GM21576 (cell line): Measurements from ENCODE around the gene PLPPR1.
A peak's percentile ranks its signal among the peaks of the same experiment; 100 is the strongest.
"Not testable (repeated sequence)": the region's sequence is repeated elsewhere in the genome, so short reads cannot be mapped to it uniquely, and the experiment has no call there.

Source experiments
- ATAC-seq: cut with Tn5 transposase; IDR thresholded peaks from one replicate; pipeline ENCODE4 v1.9.1; 2021; ENCODE audit warnings: mild to moderate bottlenecking, moderate library complexity; ENCODE audit not compliant: unreplicated experiment

The PLPPR1 gene

DNA sequence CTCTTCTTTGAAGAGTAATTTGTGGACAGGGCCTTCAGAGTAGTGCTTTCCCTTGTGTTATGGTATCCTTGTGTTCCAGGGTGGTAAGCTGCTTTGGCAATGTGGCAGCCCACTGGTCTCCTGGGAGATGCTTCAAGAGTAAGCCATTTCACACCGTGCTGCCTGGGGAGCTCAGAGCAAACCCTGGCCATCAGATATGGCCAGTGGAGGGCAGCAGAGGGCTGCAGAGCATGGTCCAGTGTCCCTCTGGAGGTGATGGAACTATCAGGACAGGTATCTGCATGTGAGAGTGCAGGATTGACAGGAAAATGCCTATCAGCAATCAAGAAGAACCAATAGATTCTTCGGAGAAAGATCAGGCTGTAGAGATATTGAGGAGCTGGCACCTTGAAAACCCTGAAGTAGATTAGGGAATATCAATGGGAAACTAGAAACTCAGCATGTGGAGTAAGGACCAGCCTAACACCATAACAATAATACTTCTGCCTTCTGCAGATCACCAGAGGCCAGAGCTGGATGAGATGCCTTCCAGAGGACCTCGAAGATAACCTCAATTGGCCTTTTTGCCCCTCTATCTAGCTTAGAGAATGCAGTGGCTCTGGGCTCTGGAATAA, 90.8 kb downstream of the PLPPR1 start:
- ATAC-seq: peak; percentile 87

DNA sequence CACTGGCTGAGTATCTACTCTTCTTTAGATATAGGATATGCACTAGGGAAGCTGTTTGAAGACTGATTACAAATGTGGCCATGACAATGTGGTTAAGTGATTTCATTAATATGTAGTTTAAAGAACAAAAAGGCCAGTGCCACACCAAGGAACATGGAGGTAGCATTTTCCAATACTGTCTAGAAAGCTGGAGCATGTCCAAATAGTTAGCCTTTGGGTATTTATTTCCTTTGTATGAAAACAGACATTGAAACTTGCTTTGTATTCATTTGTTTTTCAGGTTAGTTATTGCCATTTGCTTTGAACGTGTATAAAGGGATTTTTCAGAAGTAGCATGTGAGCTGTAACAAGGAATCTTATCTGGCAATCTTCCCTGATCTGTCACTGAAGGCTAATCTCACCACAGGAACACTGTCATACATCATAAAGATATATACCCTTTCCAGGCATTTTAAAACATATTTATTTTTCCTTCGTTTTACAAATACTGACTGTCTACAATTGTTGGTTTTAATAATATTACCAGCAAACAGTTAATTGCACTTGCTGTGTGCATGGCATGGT, 93.4 kb downstream of the PLPPR1 start:
- no peak for ATAC-seq

DNA sequence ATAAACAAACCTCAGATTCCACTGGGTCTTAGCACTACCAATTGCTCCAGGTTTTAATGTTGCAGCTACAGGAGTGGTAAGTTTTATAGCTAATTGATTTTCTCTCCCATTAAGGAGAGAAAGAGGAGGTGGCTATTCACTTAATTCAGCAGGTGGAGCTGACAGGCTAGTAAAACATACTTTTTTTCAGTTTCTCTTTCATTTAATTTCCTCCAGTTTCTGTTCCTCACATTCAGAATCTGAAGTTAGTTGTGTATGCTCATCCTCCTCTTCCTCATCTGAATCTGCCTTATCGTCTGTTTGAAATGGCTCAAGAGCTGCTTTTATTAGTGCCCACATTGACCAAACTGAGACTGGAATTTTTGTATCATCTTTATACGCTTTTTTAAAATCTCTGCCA, 98.0 kb downstream of the PLPPR1 start:
- peak; percentile 71 for ATAC-seq

DNA sequence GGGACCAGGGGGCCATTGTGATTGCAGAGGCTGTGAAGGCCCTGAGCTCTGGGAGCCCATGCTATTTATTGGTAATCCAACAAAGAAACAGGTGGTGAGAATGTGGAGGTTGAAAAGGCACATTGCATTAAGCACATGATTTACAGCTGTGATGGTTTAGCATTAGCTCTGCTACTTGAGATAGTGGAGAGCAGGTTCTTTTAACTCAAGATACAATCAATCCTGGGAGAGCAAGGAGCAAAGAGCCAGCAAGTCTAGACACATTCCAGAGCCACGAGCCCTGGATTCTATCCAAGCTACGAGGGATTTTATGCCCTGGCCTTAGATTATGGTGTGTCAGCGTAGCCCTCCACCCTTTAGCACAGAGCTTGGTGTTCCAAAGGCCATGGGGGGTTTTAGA, 98.8 kb downstream of the PLPPR1 start:
- ATAC-seq: not testable (repeated sequence)

DNA sequence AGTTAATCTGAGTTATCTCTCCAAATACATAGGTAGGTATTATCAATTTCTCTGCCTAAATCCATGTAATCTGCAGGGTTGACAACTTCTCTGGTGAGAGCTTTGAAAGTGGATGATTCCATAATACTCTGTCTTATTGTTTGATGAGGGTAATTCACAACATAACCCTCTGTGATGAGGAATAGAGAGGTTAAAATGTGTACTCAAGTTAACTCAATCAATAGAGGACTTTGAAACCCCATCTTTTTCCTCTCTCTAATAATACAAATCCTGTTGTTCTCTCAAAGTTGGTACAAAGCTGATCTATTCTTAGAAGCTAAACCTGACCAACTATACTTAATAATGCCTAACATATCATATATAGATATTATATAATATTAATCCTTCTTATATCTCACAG, 100.1 kb downstream of the PLPPR1 start:
- no peak for ATAC-seq

DNA sequence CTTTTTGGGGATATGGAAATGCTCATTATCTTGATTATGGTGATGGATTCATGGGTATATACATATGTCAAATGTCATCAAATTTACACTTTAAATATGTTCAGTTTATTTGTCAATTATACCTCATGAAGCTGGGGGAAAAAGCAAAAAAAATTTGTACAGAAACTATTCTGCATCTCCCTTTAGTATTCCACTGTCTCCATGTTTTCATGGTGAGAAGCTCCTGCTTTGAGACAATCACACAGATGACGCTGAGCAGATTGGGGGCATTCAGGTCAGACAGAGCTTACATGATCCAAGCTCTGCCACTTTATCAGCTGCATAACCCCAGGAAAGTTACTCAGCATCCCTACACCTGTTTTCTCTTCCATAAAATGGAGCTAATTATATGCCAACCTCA, 101.5 kb downstream of the PLPPR1 start:
- ATAC-seq: no peak

DNA sequence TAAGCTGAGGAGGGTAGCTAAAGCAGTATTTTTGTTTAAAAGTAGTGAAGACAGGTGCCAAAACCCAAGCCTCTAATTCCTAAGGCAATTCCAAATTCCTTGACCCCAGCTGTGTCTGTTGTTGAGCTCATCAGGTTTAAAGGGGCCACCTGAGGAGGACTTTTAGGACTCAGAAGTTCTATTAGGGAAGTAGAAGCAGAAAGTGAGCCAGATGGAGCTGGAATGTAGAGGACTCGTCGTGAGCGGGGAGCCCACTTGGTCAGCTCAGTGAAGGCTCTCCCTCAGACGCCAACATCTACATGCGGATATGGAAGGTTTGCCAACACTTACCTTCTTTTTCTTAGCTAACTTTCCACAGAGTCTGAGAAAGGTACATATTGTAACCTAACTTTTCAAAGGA, 102.8 kb downstream of the PLPPR1 start:
- ATAC-seq: no peak

DNA sequence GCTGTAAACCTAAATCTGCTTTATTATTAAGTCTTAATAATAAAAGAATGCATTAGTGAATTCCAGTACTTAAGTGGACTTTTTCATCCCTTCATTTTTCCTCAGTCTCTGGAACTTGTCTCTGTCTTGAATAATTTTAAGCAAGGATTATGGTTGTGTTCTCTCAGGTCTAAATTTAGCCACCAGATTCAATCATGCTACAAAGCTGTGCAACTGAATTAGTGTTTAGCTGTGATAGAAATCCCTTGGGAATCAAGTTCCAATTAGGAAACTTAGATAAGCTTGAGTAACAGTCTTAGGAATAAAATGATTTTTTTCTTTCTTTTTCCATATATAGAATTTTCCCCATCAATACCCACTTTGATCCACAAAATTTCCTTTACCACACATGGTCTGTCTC, 104.3 kb downstream of the PLPPR1 start:
- no peak for ATAC-seq

DNA sequence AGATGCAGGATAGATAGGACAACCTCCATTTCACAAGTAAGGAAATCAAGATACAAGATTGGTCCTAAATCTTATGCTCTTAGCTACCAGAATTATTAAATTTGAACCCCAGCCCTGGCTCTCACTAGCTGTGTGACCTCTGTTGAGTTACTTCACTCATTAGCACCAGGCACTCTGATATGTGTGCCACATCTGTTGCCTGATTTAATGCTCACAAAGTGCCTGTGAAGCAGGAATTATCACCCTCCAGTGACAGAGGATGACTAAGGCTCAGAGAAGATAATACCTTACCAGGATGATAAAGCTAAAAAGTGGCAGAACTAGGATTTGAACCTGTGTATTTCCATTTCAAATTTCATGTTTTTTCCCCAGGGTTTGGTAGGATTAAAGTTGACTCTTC, 110.0 kb downstream of the PLPPR1 start:
- ATAC-seq: no peak

DNA sequence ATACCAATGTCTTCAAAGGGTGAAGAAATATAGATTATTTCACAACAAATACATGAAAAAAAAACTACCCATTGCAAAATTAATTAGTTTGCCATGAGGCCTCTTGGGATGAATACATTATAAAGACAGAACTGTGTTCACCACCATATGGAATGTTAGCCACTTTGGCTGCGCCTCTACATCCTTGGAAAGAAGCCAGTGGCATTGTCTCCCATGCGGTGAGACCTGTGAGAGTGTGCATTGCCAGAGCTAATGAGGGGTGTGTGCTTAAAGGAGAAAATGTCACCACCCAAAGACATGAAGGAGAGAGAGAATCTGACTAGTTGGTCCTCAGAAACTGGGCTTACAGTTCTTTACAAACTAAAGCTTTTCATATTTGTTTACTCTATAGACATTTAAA, 110.6 kb downstream of the PLPPR1 start:
- ATAC-seq: no peak

DNA sequence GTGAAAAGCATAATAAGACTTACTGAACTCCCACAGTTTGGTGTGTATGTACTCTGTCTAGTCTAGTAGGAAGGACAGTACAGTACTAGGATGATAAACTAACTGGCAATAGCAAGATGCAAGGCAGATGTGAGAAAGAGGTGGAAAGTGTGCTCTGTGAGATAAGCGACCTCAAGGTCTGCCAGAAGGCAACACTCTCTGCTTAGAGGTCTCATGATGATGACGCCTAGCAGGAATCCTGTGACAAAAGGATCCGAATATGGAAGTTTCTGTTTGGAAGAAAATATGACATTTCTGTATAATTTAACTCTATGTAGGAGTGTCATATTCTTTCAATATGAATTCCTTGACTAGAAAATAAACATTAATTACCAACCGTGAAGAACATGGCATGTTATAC, 112.2 kb downstream of the PLPPR1 start:
- no peak for ATAC-seq

DNA sequence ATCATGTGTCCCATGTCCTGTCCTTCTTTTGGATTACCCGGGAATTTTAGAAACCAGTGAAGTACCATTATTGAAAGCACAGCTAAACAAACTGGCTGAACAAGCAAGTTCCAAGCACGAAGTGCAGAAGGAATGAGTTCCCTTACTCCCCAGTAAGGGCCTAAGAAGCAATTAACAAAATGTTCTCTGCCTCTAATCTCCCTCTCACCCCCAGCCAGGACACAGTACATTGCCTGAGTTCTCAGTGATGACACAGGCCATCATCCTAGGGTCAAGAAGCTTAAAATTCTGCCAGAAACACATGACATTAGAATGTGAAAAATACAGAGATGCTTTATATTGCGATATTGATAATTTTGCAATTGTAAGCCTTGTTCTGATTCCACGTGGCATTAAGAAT, 118.0 kb downstream of the PLPPR1 start:
- ATAC-seq: no peak

DNA sequence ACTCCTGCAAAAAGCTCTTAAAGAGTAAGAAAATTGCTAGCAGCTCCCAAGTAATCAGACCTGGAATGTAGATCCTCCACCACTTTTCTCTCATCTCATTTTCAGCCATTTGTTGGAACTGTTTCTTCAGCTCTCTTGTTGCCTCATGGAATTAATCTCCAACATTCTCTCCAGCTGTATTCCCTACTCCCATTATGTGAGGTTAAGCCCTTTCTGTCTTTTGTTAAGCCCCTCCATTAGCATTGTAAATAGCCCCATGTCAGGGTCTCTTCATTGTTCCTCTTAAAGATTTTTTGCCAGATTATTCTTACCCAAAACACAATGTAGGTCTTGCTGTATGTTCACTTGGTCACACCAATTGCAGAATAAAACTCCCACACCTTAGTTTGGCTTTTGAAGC, 119.8 kb downstream of the PLPPR1 start:
- no peak for ATAC-seq

DNA sequence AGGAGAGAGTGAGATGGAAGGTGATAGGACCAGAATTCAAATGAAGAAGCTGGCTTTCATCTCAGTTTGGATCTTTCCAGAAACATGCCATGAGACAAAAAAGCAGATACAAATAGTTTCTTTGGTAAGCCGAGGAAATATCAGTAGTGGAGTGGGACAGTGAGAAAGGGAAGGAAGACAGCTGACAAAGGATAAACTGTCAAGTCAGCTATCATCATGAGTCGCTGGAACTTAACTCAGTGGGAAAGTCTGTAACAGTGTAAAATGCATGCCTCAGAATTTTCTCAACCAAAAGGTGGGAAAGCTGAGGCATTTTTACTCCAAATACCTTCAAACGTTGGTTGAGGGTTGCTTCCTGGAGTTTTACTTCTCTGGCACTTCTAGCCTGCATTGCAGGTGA, 129.8 kb downstream of the PLPPR1 start:
- no peak for ATAC-seq

DNA sequence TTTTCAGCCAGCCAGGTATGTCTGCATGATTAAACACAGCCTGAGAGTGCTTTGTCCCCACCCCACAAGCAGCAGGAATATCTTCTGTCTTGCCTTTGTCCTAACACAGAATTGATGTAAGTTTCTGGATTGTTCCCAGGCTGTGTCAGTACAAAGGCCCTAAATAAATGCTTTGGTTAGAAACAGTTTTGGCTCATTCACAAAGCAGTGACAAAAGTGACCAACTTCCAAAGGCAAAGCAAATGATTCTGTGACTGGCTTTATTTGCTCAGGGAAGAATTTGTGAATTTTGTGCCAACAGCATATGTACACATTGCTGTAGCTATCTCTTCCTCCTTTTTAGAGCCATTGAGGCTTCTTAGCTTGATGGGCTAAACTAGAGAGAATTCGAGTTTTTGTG, 133.7 kb downstream of the PLPPR1 start:
- no peak for ATAC-seq

DNA sequence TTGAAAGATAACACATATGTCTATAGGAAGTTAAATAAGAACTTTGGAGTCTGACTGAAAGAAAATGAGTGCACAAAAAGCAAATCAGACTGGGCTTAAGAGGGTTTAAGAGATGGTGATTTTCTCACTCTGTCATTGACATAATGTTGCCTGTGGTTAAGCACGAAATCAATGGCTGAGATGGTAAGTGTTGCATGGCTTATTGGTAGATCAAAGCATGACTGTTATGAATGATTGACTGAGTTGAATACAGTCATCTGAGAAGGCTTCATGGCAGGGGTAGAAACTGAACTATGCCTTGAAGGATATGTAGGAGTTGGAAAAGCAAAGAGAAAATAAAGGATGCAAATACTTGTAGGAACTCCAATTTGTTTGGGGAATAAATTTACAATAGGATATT, 136.6 kb downstream of the PLPPR1 start:
- ATAC-seq: no peak

DNA sequence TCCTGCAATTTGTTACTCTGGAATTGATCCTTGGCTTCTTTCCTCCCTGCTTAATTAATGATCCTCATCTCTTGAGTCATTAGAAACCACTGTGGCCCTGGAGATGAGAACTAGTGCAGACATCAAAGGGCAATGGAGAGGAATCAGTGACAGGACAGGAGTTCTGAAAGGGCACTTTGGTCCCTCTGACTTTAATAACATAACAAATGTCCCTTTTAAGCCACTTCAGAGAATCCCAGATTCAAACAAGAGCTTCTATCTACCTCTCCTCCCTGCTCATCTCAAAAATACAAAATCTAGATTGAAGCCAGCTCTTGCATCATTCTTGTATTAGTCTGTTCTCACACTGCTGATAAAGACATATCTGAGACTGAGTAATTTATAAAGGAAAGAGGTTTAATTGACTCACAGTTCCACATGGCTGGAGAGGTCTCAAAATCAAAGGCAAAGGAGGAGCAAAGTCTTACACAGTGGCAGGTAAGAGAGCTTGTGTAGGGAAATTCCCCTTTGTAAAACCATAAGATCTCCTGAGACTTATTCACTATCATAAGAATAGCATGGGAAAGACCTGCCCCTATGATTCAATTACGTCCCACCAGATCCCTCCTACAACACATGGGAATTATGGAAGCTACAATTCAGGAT, 139.1 kb downstream of the PLPPR1 start:
- no peak for ATAC-seq

DNA sequence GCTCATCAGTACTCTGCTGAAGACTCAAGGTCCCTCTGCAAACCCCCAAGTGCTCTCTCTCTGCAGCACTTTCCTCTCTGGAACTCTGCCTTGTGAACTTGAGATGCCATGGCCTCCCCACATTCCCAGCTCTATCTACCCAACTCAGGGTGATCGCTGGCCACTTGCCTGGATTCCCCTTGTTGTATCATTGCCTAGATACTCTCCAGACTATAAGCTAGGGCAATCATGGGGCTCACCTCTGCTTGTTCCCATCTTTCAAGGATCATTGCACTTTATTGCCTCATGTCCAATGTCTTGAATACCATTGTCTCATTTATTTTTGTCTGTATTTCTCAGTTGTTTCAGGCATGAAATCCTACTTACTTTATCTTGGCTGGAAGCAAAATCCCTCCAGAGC, 144.1 kb downstream of the PLPPR1 start:
- no peak for ATAC-seq

DNA sequence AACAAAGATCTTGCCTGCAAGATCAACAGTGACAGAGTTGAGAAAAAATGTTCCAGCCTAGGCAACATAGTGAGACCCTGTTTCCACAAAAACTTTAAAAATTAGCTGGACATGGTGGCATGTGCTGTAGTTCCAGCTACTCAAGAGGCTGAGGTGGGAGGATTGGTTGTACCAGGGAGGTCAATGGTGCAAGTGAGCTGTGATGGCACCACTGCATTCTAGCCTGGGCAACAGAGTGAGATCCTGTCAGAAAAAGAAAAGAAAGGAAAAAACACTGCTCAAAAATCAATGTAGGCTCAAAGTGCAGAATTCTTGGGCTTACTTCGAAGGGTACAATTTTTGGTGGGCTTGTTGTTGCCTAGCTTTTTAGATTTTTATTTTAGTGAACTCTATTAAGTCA, 145.4 kb downstream of the PLPPR1 start:
- no peak for ATAC-seq

DNA sequence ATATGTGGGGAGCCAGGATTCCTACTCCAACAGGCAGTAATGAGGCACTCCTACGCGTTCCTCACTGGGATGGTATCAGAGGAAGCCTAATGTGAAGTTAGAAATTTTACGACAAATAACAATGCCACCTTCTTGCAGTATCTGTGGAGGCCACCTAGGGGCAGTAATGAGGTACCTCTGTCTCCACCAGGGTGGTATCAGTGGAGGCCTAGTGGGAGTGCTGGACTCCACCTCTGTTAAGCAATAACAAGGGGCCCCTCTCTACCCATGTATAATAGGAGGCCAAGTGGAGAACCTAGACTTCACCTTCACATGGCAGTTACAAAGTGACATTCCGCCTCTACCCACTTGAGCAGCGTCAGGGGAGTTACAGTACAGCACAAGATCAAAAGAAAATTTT, 147.9 kb downstream of the PLPPR1 start:
- peak; percentile 55 for ATAC-seq

DNA sequence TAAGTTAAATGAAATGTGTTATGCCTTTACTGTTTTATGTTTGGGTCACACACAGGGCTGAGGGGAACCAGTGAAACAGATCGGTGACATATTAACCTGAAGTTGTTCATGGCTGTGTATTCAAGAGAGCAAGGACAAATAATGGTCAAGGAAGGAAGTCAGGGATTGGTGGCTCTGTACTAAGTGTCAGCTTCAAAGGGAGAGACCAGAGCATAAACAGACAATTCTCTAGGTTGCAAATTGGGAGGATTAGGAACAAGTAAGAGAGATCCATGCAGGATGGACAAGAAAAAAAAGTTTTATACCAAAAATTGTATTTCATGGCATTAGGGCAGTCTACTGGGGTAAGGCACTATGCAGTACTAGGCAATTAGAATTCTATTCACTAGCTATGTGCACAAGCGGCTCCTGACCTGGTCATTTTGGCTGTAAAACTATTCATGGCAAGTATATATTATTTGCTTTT, 156.3 kb downstream of the PLPPR1 start:
- ATAC-seq: no peak

DNA sequence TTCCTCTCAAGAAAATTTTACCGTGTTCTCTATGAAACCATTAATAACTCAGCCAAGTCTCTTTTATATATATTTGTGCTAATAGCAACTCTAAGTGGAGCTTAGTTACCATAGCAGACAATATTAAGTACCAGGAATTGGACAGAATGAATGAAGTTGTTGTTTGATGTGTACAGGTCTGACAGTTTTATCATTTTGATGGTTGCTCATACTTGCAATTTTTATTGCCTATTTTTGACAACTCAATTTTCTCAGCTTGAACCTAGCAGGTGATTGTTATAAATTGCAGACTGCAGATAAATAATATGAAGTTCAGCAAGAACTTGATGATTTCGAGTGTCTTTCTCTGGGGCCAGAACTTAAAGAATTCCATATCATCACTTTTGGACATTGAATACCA, 163.2 kb downstream of the PLPPR1 start:
- ATAC-seq: no peak

DNA sequence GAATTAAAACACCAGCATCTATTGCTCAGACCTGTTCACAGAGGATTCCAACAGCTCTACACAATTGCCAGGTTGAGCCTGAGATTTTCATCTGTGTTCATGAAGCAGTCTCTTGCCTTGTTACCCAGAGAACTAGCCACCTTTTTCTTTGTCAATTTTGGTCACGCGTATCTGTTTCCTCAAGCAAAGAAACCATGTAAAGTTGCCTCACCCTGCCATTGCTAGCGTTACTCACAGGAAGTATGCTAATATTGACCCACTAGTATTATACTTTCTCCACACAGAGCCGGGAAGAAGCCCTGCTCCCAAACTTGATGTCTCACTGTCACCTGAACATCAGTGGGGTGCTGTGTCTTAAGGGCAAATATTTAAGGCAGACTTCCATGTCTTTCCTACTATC, 168.5 kb downstream of the PLPPR1 start:
- no peak for ATAC-seq
